Endothelial cell of umbilical vein (primary cell): ENCODE results near the gene ITPKB. TPM values are rescaled to one million over a fixed set of nuclear protein-coding genes. Genes with fewer than 3 reads are reported as not detected.

Experiments
- BruUV-seq: library from RNA; stranded (reverse); fragments of 400-500 nt; replicated peaks from 2 replicates; lab custom pipeline; 2021; lab: Mats Ljungman, UMichigan
- CTCF ChIA-PET: fragments of 300-600, 350-600 bp; sonication (Branson Sonifier 250); formaldehyde crosslinking; loops from one replicate; lab custom pipeline; 2021; ENCODE audit warnings: antibody characterized with exemption, inconsistent platforms; lab: Charles Lee
- POLR2A ChIA-PET: fragments of 300-600, 350-600 bp; sonication (Branson Sonifier 250); formaldehyde crosslinking; loops from one replicate; lab custom pipeline; 2021; ENCODE audit warnings: antibody characterized with exemption, inconsistent platforms; lab: Charles Lee
- DNase-seq: peaks from one replicate; pipeline ENCODE4 v3.0.0-alpha.2; 2011; ENCODE audit warnings: low read depth, low spot score
- FAIRE-seq: peaks from 2 replicates; lab custom pipeline; 2011; peaks lifted over from hg19 to GRCh38; lab: Jason Lieb, UNC
- H2AFZ ChIP-seq: 2 replicates; pipeline ENCODE4 v1.6.0; 2012; ENCODE audit warnings: low read depth, low read length, control low read depth, inconsistent platforms
- H3K27ac ChIP-seq: 2 replicates; pipeline ENCODE4 v1.5.1; 2011; ENCODE audit warnings: low read depth, mild to moderate bottlenecking, control low read depth, low read length, moderate library complexity; ENCODE audit not compliant: insufficient read depth
- H3K27me3 ChIP-seq, 2 experiments: 2 replicates each; pipeline versions ENCODE4 v1.6.0 to v1.6.1; 2011; ENCODE audit warnings: low read length in 2 of 2, mixed read lengths in 1 of 2; ENCODE audit not compliant: control insufficient read depth in 2 of 2, insufficient read depth in 2 of 2
- H3K36me3 ChIP-seq, 2 experiments: 2 replicates in 1 of 2; 3 replicates in 1 of 2; pipeline ENCODE4 v1.5.1; 2011; ENCODE audit warnings: low read length in 2 of 2, mild to moderate bottlenecking in 1 of 2, moderate library complexity in 1 of 2; ENCODE audit not compliant: control insufficient read depth in 2 of 2, insufficient read depth in 2 of 2; ENCODE audit errors: extremely low read depth in 1 of 2
- H3K4me1 ChIP-seq: 3 replicates; pipeline ENCODE4 v1.5.1; 2011; ENCODE audit warnings: mild to moderate bottlenecking, low read length; ENCODE audit not compliant: control insufficient read depth, insufficient read depth; ENCODE audit errors: extremely low read depth
- H3K4me2 ChIP-seq: 2 replicates; pipeline ENCODE4 v1.6.1; 2011; ENCODE audit warnings: low read length, control low read depth, mixed read lengths; ENCODE audit not compliant: insufficient read depth
- H3K4me3 ChIP-seq, 3 experiments: fragments of 200-600 bp in 1 of 3; sonication (generic), shearing (Covaris generic) in 1 of 3; replicated peaks in 1 of 3; 2 replicates each; pipeline ENCODE4 v1.5.1; 2011 to 2016; ENCODE audit warnings: control low read depth in 3 of 3, low read length in 3 of 3, mild to moderate bottlenecking in 2 of 3, inconsistent platforms in 1 of 3, low read depth in 1 of 3, moderate library complexity in 1 of 3; ENCODE audit not compliant: insufficient read depth in 1 of 3
- H3K79me2 ChIP-seq: 2 replicates; pipeline ENCODE4 v1.6.0; 2012; ENCODE audit warnings: low read length, inconsistent platforms; ENCODE audit not compliant: control insufficient read depth, insufficient read depth
- H3K9ac ChIP-seq: replicated peaks from 2 replicates; pipeline ENCODE3; 2011; ENCODE audit warnings: low read length, control low read depth; ENCODE audit not compliant: insufficient read depth; ENCODE audit errors: extremely low read depth
- H3K9me1 ChIP-seq: replicated peaks from 3 replicates; pipeline ENCODE4 v1.6.0; 2011; ENCODE audit warnings: mild to moderate bottlenecking, low read length; ENCODE audit not compliant: control insufficient read depth, insufficient read depth; ENCODE audit errors: extremely low read depth
- H3K9me3 ChIP-seq: replicated peaks from 2 replicates; pipeline ENCODE4 v1.5.1; 2012; ENCODE audit warnings: low read length, inconsistent platforms; ENCODE audit not compliant: control insufficient read depth, insufficient read depth
- H4K20me1 ChIP-seq: replicated peaks from 2 replicates; pipeline ENCODE3; 2011; ENCODE audit warnings: mild to moderate bottlenecking, low read length; ENCODE audit not compliant: control insufficient read depth, insufficient read depth; ENCODE audit errors: extremely low read depth
- CTCF ChIP-seq, 2 donors: IDR thresholded peaks; 1 replicate in 1 of 2; 2 replicates in 1 of 2; pipeline ENCODE4 v1.5.1; 2011; ENCODE audit warnings: low read length in 2 of 2, mild to moderate bottlenecking in 2 of 2, moderate library complexity in 2 of 2, control low read depth in 1 of 2, inconsistent platforms in 1 of 2, low read depth in 1 of 2; ENCODE audit not compliant: insufficient read depth in 1 of 2; ENCODE audit errors: extremely low read depth in 1 of 2
- EZH2 ChIP-seq: IDR thresholded peaks from 2 replicates; pipeline ENCODE4 v1.6.1; 2012; ENCODE audit warnings: borderline replicate concordance, low read depth, mild to moderate bottlenecking, moderate library complexity, low read length, inconsistent platforms; ENCODE audit not compliant: severe bottlenecking
- JUN ChIP-seq: IDR thresholded peaks from 2 replicates; pipeline ENCODE4 v1.6.1; 2011; ENCODE audit warnings: borderline replicate concordance, low read depth; ENCODE audit not compliant: insufficient read length, insufficient read depth
- POLR2A ChIP-seq: IDR thresholded peaks from 2 replicates; pipeline ENCODE4 v1.6.1; 2012; ENCODE audit warnings: low read depth, mild to moderate bottlenecking, control low read depth, low read length
- POLR2AphosphoS5 ChIP-seq: IDR thresholded peaks from 2 replicates; pipeline ENCODE4 v1.6.1; 2012; ENCODE audit warnings: low read depth, mild to moderate bottlenecking, control low read depth, low read length, moderate library complexity; ENCODE audit not compliant: insufficient read depth
- dilution Hi-C: fragments of 300-500 bp; cut with MboI; formaldehyde crosslinking; loops from one replicate; pipeline ENCODE4 v1.15.0; 2019; ENCODE audit warnings: low sequenced_read_pairs; ENCODE audit not compliant: extremely low pct_ligation_motif_present
- intact Hi-C: fragments of 100-400 bp; cut with micrococcal nuclease; formaldehyde crosslinking; loops from one replicate; pipeline ENCODE4 v1.10.0; 2022
- polyA plus RNA-seq, 4 experiments: library from polyadenylated mRNA; depleted of rRNA in 3 of 4; stranded (reverse) in 3 of 4; unstranded in 1 of 4; fragments of >200 nt; gene quantifications; 2 replicates each; pipeline versions ENCODE4 v1.2.1 to v1.2.3, GENCODE V29; 2011 to 2012; ENCODE audit warnings: missing spikeins in 1 of 4
- total RNA-seq: library from RNA; stranded (reverse); gene quantifications from 2 replicates; pipeline ENCODE4 v1.2.3, GENCODE V29; 2021

ITPKB gene
- total and polyA plus RNA-seq, 2 donors (not counting 3 experiments of a cell fraction or from before 2014, with no cell fraction given), result 7.7 to 34.8 TPM

DNA sequence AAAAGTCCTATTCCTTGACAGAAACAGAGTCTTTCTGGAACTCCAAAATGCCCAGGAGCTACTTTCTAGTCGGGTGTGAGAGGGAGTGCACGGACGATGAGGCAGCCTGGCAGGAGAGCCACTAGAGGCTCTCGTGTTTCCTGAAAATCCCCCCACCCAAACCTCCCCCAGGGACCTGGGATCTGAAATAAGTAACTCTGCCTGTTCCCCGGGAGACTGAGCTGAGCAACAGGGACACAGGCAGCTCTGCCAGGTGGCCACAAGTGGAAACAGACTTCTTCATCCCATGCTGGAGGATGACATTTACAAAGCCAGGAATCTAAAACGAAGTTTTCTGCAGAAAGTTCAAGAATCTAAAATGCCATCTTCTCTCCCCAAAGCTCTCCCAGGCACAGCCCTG lies 77.1 kb downstream of the ITPKB start:
- H3K9me1 ChIP-seq, result no peaks in the 10 kb centered on the region
- CTCF ChIA-PET, result interaction anchor here (1.1 to 1.6 kb wide), 5 partner anchors 11 to 785 kb away, joined by 3 to 6 read pairs (median 3); no protein-coding TSS in a partner anchor
- no peak overlapping the region for H3K4me3 ChIP-seq
- H3K9ac ChIP-seq, result no peak overlapping the region
- no peaks in the 10 kb centered on the region for H4K20me1 ChIP-seq
- H3K27ac ChIP-seq, result peak overlapping the region; percentile 86
- H3K79me2 ChIP-seq, result no peaks in the 10 kb centered on the region
- no peak for TF ChIP-seq POLR2AphosphoS5
- TF ChIP-seq POLR2A, result no peak
- no peak for TF ChIP-seq JUN
- no peak overlapping the region for H3K4me2 ChIP-seq
- no peaks in the 10 kb centered on the region for H3K9me3 ChIP-seq
- H3K4me1 ChIP-seq, result peaks cover 57% of the 10 kb centered on the region
- BruUV-seq, result no TSS peak
- dilution Hi-C loops, result no loop called here
- POLR2A ChIA-PET, result no interaction called here
- H3K27me3 ChIP-seq, result no peaks in the 10 kb centered on the region
- no peak for FAIRE-seq
- intact Hi-C loops, result loop anchor here (5.0 kb wide), 1 partner anchor 75 kb away; the partner anchor contains the start of gene ITPKB
- no peak overlapping the region for H2AFZ ChIP-seq
- no peak for DNase-seq
- no peaks in the 10 kb centered on the region for H3K36me3 ChIP-seq

DNA sequence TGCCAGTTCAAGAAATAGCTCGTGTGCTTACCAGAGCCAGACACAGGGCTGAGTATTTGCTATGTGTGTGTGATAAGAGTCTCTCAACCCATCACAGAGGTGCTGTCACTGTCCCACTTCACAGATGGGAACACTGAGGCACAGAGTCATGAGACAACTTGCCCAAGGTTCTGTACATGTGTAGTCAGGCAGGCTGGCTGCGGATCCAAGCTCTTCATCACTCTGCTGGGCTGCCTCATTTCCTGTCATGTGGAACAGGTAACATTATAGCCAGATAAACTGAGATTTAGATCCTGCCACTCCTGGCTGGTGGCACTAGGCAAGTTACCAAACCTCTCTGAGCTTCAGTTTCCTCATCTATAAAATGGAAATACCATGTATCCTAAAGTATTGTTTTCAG lies 77.8 kb downstream of the ITPKB start:
- dilution Hi-C loops (no loop called here), intact Hi-C loops (loop anchor here (5.0 kb wide), 1 partner anchor 76 kb away; the partner anchor contains the start of gene ITPKB)
- no peak overlapping the region for H3K4me3 ChIP-seq
- no peaks in the 10 kb centered on the region for H3K27me3 ChIP-seq
- no peak overlapping the region for H3K27ac ChIP-seq
- H3K9ac ChIP-seq, result no peak overlapping the region
- ChIA-PET CTCF (interaction anchor here (1.1 to 3.0 kb wide), 4 partner anchors 10 to 786 kb away, joined by 3 to 7 read pairs (median 3); no protein-coding TSS in a partner anchor), POLR2A (no interaction called here)
- H4K20me1 ChIP-seq, result no peaks in the 10 kb centered on the region
- H2AFZ ChIP-seq, result no peak overlapping the region
- no TSS peak for BruUV-seq
- H3K4me2 ChIP-seq, result no peak overlapping the region
- no peaks in the 10 kb centered on the region for H3K36me3 ChIP-seq
- FAIRE-seq, result no peak
- DNase-seq, result no peak
- no peaks in the 10 kb centered on the region for H3K9me3 ChIP-seq
- H3K4me1 ChIP-seq, result peaks cover 64% of the 10 kb centered on the region
- H3K79me2 ChIP-seq, result no peaks in the 10 kb centered on the region
- no peak for TF ChIP-seq EZH2
- no peak for TF ChIP-seq CTCF (IDR thresholded peaks at IDR 0.05; ENCODE audit: extremely low read depth in 1 of 2, insufficient read depth in 1 of 2, low read depth in 1 of 2, low read length in 2 of 2)
- no peaks in the 10 kb centered on the region for H3K9me1 ChIP-seq
